ENCODE results near the gene ABI1.

DNA sequence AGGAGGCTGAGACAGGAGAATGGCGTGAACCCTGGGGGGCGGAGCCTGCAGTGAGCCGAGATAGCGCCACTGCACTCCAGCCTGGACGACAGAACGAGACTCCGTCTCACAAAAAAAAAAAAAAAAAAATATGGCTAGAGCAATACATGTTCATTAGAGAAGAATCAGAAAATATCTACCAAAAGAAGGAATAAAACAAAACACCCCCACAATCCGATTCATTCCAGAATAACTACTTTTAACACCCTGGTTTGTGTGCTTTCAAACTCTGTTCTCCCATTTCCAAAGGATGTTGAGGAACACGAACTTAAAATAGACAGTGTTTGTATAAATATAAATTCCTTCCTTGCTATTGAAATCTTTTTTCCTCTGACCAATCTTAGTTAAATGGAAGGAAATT, 156.8 kb downstream of the ABI1 start:
- TF ChIP-seq, protein P1, sequence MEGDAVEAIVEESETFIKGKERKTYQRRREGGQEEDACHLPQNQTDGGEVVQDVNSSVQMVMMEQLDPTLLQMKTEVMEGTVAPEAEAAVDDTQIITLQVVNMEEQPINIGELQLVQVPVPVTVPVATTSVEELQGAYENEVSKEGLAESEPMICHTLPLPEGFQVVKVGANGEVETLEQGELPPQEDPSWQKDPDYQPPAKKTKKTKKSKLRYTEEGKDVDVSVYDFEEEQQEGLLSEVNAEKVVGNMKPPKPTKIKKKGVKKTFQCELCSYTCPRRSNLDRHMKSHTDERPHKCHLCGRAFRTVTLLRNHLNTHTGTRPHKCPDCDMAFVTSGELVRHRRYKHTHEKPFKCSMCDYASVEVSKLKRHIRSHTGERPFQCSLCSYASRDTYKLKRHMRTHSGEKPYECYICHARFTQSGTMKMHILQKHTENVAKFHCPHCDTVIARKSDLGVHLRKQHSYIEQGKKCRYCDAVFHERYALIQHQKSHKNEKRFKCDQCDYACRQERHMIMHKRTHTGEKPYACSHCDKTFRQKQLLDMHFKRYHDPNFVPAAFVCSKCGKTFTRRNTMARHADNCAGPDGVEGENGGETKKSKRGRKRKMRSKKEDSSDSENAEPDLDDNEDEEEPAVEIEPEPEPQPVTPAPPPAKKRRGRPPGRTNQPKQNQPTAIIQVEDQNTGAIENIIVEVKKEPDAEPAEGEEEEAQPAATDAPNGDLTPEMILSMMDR (IDR thresholded peaks at IDR 0.05) = no peak
- TF ChIP-seq POLR2A (IDR thresholded peaks at IDR 0.05) = no peak
